ENCODE data around the gene ESD. TPM values are rescaled to one million over a fixed set of nuclear protein-coding genes. Genes with fewer than 3 reads are reported as not detected.

ESD gene
- total RNA-seq, 1 experiment from 2014 or later: 58.7 TPM

DNA sequence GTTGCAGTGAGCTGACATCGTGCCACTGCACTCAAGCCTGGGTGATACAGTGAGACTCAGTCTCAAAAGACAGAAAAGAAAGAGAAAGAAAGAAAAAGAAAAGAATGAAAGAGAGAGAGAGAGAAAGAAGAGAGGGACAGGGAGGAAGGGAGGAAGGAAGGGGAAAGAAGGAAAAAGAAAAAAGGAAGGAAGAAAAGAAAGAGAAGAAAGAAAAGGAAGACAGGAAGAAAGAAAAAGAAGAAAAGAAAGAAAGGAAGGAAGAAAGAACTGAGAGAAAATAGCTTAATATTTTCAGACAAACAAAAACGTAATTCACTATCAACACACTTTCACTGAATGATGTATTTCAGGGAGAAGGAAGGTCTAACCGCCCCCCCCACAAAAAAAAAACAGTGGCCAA, 39.3 kb downstream of the ESD start:
- Mint-ChIP-seq H3K9me3 (no peaks in the 10 kb centered on the region), H3K4me3 (no peak overlapping the region), H3K27ac (no peak overlapping the region), H3K4me1 (peaks cover 6% of the 10 kb centered on the region), H3K27me3 (ENCODE audit: low read depth) (no peaks in the 10 kb centered on the region), H3K36me3 (0 out of 2 replicates have a peak, but pooled peaks cover 3% of the 10 kb centered on the region)
- no peak for DNase-seq (ENCODE audit: low spot score)
- ChIA-PET POLR2A (interaction anchor here (0.6 kb wide), 1 partner anchor 437 kb away, joined by 3 read pairs; no protein-coding TSS in a partner anchor), CTCF (no interaction called here)
- ATAC-seq: no peak
- TF ChIP-seq, protein P1, sequence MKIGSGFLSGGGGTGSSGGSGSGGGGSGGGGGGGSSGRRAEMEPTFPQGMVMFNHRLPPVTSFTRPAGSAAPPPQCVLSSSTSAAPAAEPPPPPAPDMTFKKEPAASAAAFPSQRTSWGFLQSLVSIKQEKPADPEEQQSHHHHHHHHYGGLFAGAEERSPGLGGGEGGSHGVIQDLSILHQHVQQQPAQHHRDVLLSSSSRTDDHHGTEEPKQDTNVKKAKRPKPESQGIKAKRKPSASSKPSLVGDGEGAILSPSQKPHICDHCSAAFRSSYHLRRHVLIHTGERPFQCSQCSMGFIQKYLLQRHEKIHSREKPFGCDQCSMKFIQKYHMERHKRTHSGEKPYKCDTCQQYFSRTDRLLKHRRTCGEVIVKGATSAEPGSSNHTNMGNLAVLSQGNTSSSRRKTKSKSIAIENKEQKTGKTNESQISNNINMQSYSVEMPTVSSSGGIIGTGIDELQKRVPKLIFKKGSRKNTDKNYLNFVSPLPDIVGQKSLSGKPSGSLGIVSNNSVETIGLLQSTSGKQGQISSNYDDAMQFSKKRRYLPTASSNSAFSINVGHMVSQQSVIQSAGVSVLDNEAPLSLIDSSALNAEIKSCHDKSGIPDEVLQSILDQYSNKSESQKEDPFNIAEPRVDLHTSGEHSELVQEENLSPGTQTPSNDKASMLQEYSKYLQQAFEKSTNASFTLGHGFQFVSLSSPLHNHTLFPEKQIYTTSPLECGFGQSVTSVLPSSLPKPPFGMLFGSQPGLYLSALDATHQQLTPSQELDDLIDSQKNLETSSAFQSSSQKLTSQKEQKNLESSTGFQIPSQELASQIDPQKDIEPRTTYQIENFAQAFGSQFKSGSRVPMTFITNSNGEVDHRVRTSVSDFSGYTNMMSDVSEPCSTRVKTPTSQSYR (CRISPR knock-in tag; IDR thresholded peaks at IDR 0.05): no peak
- TF ChIP-seq SP1 (CRISPR knock-in tag; conservative IDR thresholded peaks at IDR 0.05) (no peak), TEAD4 (CRISPR knock-in tag; IDR thresholded peaks at IDR 0.05) (no peak), CREB1 (CRISPR knock-in tag; IDR thresholded peaks at IDR 0.05) (no peak), SOX15 (CRISPR knock-in tag; IDR thresholded peaks at IDR 0.05) (no peak), TEAD1 (CRISPR knock-in tag; IDR thresholded peaks at IDR 0.05) (no peak), FOXP1 (CRISPR knock-in tag; IDR thresholded peaks at IDR 0.05; ENCODE audit: borderline replicate concordance) (no peak), RELA (CRISPR knock-in tag; IDR thresholded peaks at IDR 0.05; ENCODE audit: borderline replicate concordance) (no peak), MYBL2 (CRISPR knock-in tag; IDR thresholded peaks at IDR 0.05) (no peak), JUN (CRISPR knock-in tag; IDR thresholded peaks at IDR 0.05) (no peak), ZNF317 (CRISPR knock-in tag; IDR thresholded peaks at IDR 0.05; ENCODE audit: borderline replicate concordance, low read depth) (no peak)
- TF ChIP-seq, protein P2, sequence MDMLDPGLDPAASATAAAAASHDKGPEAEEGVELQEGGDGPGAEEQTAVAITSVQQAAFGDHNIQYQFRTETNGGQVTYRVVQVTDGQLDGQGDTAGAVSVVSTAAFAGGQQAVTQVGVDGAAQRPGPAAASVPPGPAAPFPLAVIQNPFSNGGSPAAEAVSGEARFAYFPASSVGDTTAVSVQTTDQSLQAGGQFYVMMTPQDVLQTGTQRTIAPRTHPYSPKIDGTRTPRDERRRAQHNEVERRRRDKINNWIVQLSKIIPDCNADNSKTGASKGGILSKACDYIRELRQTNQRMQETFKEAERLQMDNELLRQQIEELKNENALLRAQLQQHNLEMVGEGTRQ (CRISPR knock-in tag; IDR thresholded peaks at IDR 0.05): no peak
- TF ChIP-seq, protein P3, sequence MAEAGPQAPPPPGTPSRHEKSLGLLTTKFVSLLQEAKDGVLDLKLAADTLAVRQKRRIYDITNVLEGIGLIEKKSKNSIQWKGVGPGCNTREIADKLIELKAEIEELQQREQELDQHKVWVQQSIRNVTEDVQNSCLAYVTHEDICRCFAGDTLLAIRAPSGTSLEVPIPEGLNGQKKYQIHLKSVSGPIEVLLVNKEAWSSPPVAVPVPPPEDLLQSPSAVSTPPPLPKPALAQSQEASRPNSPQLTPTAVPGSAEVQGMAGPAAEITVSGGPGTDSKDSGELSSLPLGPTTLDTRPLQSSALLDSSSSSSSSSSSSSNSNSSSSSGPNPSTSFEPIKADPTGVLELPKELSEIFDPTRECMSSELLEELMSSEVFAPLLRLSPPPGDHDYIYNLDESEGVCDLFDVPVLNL (CRISPR knock-in tag; IDR thresholded peaks at IDR 0.05; ENCODE audit: borderline replicate concordance, low read depth): no peak
- TF ChIP-seq, protein P4, sequence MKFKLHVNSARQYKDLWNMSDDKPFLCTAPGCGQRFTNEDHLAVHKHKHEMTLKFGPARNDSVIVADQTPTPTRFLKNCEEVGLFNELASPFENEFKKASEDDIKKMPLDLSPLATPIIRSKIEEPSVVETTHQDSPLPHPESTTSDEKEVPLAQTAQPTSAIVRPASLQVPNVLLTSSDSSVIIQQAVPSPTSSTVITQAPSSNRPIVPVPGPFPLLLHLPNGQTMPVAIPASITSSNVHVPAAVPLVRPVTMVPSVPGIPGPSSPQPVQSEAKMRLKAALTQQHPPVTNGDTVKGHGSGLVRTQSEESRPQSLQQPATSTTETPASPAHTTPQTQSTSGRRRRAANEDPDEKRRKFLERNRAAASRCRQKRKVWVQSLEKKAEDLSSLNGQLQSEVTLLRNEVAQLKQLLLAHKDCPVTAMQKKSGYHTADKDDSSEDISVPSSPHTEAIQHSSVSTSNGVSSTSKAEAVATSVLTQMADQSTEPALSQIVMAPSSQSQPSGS (CRISPR knock-in tag; IDR thresholded peaks at IDR 0.05; ENCODE audit: borderline replicate concordance, low read depth): no peak
- TF ChIP-seq, protein P5, sequence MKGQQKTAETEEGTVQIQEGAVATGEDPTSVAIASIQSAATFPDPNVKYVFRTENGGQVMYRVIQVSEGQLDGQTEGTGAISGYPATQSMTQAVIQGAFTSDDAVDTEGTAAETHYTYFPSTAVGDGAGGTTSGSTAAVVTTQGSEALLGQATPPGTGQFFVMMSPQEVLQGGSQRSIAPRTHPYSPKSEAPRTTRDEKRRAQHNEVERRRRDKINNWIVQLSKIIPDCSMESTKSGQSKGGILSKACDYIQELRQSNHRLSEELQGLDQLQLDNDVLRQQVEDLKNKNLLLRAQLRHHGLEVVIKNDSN (CRISPR knock-in tag; IDR thresholded peaks at IDR 0.05): no peak
- TF ChIP-seq, protein P6, sequence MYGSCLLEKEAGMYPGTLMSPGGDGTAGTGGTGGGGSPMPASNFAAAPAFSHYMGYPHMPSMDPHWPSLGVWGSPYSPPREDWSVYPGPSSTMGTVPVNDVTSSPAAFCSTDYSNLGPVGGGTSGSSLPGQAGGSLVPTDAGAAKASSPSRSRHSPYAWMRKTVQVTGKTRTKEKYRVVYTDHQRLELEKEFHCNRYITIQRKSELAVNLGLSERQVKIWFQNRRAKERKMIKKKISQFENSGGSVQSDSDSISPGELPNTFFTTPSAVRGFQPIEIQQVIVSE (CRISPR knock-in tag; IDR thresholded peaks at IDR 0.05; ENCODE audit: borderline replicate concordance): no peak
- TF ChIP-seq, protein P7, sequence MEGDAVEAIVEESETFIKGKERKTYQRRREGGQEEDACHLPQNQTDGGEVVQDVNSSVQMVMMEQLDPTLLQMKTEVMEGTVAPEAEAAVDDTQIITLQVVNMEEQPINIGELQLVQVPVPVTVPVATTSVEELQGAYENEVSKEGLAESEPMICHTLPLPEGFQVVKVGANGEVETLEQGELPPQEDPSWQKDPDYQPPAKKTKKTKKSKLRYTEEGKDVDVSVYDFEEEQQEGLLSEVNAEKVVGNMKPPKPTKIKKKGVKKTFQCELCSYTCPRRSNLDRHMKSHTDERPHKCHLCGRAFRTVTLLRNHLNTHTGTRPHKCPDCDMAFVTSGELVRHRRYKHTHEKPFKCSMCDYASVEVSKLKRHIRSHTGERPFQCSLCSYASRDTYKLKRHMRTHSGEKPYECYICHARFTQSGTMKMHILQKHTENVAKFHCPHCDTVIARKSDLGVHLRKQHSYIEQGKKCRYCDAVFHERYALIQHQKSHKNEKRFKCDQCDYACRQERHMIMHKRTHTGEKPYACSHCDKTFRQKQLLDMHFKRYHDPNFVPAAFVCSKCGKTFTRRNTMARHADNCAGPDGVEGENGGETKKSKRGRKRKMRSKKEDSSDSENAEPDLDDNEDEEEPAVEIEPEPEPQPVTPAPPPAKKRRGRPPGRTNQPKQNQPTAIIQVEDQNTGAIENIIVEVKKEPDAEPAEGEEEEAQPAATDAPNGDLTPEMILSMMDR (IDR thresholded peaks at IDR 0.05): no peak

All from WTC11 (cell line).